HG03354 (cell line): ENCODE results near the gene HSPA9.
"Not testable (repeated sequence)": the region's sequence is repeated elsewhere in the genome, so short reads cannot be mapped to it uniquely, and the experiment has no call there.

Experiments
- ATAC-seq: cut with Tn5 transposase; IDR thresholded peaks from one replicate; pipeline ENCODE4 v1.9.1; 2021; ENCODE audit warnings: mild to moderate bottlenecking; ENCODE audit not compliant: unreplicated experiment, poor library complexity, severe bottlenecking

Gene HSPA9

GRCh38 chr5:138538943-138539627 lies 36.1 kb downstream of the HSPA9 start:
- ATAC-seq: no peak

DNA sequence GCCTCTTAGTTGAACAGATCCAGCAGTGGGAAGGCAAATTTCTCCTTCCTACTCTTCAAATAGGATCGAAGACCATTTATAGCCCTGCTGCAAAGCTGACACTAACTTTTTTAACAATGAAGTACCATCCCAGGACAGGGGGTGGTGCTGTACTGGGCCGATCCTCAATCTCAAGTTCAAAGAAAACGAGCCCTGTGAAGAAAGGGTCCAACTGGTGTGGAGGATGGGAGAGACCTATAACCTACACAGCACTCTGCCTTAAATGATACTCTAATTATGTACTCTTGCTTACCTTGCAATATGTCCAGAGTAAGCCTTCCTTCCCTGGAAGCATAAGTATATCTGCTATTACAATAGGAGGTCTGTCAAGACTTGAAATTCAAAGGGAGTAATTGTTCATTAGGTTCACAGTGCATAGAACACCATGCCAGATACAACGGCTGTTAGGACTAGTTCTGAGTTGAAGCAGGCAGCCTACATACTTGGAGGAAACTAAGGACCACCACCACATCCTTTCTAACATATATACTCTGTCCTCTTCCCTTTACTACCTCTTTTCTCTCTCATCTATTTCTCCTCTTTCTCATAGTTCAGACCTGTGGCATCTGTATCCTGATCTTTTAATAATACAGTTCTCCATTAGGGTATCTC lies 38.4 kb downstream of the HSPA9 start:
- ATAC-seq: no peak

DNA sequence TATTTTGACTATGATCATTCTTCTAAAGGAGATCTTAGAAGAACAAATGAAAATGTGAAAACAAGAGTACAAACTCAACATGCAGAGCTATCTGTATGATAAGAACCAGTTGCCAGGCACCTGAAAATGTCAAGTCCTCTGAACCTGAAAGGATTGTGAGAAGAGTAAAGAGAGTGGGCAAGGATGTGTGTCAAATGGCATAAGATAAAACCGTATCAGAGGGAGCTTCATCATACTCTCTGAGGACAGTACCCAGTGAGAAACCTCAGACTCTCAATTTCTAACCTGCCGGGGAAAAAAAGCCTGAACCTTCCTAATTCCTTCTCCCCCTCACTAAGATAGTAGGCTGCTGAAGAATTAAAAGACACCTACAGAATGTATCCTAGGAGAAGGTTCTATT lies 39.0 kb downstream of the HSPA9 start:
- ATAC-seq: no peak

DNA sequence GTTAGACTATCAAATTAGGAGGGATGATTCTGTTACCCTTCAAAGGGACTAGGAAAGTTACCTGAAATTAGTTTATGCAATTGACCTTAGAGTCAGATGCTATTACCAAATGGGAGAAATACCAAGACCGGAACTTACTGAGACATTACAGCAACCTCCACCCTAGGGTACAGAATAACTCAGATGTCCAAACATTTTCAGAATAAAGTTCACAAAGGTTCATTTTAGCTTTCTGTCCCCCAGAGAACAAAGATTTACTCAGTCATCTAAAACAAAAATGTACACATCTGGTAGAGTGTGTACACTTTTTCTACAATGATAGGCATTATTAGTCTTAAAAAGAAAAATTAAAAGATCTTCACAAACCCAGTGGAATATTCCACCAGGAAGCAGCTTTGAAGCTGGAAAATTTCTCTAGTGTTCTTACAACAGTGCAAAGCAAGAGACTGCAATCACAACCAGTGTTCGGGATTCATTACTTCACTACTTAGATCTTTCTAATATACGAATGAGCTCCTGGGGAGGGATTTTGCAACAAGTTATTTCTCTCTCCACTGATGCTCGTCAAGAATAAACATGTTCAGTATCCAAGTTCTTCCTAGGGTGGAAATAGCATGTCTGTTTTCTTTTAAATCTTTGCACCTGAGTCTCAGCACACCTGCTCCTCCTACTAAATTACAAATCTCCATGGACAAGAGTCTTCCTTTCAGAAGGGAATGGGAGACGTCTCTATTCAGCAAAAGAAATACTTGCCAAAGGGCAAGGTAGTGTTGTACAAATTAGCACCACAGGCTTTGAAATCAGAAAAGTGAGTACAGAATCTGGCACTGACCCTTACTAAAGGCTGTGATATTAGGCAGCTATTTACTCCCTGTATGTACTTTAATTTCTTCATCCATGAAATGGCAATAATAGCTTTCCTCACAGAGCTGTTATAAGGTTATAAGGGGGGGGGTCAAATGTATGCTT lies 40.9 kb downstream of the HSPA9 start:
- no peak for ATAC-seq

- no peak for ATAC-seq
Measured at GRCh38 chr5:138529812-138530211, 45.4 kb downstream of the HSPA9 start.

DNA sequence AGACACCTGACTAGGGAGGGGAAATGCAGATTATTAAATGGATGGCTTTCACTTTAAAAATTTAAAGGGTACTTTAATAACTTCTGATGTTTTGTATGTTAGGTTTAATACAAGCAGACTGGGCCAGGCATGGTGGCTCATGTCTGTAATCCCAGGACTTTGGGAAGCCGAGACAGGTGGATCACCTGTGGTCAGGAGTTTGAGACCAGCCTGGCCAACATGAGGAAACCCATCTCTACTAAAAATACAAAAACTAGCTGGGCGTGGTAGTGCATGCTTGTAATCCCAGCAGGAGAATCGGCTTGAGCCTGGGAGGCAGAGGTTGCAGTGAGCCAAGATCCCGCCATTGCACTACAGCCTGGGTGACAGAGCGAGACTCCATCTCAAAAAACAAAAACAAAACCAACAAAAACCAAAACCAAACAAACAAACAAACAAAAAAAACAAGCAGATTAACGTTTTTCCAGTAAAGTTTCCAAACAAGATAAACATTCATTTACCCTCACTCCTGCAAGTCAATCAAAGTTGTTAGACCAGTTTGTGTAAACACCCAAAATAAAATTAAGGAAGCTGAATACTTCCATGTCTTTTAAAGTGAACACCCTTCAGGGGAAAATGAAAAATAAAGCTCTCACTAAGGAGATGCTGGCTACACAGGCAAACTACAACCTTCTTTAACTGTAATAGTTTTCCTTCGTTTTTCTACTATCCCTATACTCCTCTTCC lies 46.3 kb downstream of the HSPA9 start:
- ATAC-seq: no peak

DNA sequence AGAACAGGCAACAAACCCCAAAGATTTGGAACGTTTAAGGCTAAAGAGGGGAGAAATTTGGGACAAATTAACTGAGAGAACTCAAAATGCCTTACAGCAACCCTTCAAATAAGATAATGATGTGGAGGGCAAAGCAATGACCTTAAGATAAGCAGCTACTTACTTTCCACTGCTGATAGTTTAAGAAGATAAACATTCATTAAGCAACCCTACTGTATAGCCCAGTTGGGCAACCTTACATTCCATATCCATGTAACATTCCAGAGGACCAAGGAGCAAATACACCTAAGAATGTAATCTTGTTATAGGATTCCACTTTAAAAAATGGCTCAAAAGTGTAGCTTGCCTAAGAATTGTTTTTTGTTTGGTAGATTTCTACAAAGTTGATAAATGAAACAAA lies 47.0 kb downstream of the HSPA9 start:
- no peak for ATAC-seq

- no peak for ATAC-seq
Measured at GRCh38 chr5:138527170-138527569, 48.0 kb downstream of the HSPA9 start.

GRCh38 chr5:138523406-138523805 lies 51.8 kb downstream of the HSPA9 start:
- no peak for ATAC-seq

GRCh38 chr5:138520971-138521370 lies 54.2 kb downstream of the HSPA9 start:
- no peak for ATAC-seq

DNA sequence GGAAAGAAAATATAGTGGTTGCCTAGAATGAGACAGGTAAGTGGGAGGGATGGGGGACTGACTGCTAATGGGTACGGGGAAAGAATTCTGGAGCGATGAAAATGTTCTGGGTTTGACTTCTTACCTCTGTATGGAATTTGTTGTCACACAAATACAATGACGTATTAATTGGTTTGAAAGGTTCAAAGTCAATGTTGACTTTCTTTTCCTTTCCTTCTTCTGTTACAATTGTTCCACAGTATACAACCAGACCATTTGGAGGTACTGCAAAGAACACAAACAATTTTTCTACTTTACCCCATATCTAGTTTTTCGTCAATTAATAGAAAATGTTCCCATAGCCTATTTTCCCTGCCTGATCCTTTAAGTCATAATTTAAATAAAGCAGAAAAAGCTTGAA lies 57.8 kb downstream of the HSPA9 start:
- no peak for ATAC-seq

GRCh38 chr5:138515556-138516245 lies 59.5 kb downstream of the HSPA9 start:
- ATAC-seq: no peak

DNA sequence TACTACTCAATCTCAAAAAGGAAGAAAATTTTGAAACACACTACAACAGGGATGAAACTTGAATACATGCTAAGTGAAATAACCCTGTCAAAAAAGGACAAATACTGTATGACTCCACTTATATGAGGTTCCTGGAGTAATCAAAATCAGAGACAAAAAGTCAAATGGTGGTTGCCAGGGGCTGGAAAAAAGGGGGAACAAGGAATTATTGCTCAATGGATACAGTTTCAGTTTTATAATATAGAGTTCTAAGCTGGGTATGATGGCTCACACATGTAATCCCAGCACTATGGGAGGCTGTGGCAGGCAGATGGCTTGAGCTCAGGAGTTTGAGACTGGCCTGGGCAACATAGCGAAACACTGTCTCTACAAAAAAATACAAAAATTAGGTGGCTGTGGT lies 61.2 kb downstream of the HSPA9 start:
- no peak for ATAC-seq

- ATAC-seq: no peak
Measured at GRCh38 chr5:138508958-138509357, 66.2 kb downstream of the HSPA9 start.

DNA sequence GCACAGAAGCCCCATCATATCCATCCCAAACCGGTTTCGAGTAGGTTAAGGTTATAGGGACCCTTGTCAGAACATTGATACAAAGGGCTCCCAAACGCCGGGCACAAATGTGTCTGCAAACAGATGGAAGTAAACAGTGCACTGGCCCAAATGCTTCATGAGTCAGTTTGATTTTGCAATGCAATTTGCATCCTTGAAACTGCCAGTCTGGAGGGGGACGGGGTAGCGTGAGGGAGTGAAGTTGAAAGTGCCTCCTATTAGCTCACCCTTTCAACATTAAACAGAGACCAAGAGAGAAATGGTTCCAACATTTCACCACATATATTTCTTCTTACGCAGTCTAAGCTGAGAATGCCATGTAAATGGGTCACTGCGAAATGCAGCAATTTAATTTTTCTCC lies 67.7 kb downstream of the HSPA9 start:
- not testable (repeated sequence) for ATAC-seq

DNA sequence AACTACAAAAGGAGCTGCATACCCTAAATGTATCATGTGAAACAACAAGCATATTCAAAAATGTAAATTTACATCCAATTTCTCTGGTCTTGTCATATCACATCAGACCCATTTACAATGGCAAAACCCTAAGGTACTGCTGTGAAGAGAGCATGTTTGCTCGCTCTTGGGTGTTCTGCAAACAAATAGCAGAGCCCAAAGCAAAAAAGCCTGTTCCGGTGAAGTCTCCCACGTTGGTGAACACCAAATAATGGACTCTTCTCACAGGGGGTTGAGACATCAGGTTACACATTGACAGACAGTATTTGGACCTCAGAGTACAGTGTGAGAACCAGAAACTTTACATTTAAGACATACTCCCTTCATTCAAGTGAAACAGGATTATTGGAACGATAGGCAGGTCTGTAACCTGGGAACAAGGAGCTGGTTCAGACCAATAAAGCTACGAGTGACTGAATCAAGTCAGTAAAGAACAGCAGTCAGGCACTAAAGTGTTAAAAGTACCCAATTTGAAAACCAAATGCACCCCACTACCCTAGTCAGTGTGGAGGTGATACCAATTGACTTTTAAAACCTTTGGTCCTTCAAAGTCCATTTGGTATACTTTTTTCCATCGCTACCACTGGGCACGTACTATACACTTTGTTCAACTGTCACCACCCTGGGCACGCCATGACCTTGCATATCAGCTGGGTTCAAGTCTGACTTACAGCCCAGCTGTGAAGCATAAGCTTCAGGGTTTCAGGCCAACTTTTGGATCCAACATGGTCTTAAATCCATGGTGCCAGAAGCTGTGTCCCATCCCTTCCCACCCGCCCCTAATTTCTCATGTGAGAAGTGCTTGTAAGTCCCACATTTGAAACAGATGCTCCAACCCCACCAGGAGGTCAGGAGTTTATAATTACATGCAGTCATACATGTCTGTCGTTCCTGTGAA lies 68.6 kb downstream of the HSPA9 start:
- ATAC-seq: no peak

- ATAC-seq: no peak
Measured at GRCh38 chr5:138504799-138505198, 70.4 kb downstream of the HSPA9 start.
